HL-60 (cell line): ENCODE measurements around the gene AP1S3.

Experiments used
- CTCF ChIP-seq: IDR thresholded peaks from one replicate; pipeline ENCODE4 v1.5.1; 2011; ENCODE audit warnings: low read length, control low read depth, inconsistent platforms; ENCODE audit not compliant: insufficient read depth
- GABPA ChIP-seq: IDR thresholded peaks from 2 replicates; pipeline ENCODE4 v1.6.1; 2012; ENCODE audit warnings: low read depth
- POLR2AphosphoS5 ChIP-seq: IDR thresholded peaks from 2 replicates; pipeline ENCODE4 v1.6.1; 2012; ENCODE audit warnings: low read depth
- REST ChIP-seq: IDR thresholded peaks from 2 replicates; pipeline ENCODE4 v1.6.1; 2012; ENCODE audit warnings: low read depth; ENCODE audit not compliant: insufficient replicate concordance
- SPI1 ChIP-seq: IDR thresholded peaks from 2 replicates; pipeline ENCODE4 v1.6.1; 2012; ENCODE audit warnings: low read depth, mild to moderate bottlenecking, borderline replicate concordance

- TF ChIP-seq CTCF = no peak
- TF ChIP-seq GABPA = no peak
- TF ChIP-seq POLR2AphosphoS5 = peak; percentile 55
- no peak for TF ChIP-seq REST
- peak; percentile 84 for TF ChIP-seq SPI1
Observed at GRCh38 chr2:223870840-223871611, 33.6 kb upstream of the AP1S3 start.
